HG02798 (cell line): Measurements from ENCODE around the gene MFGE8.
"Not testable (repeated sequence)": the region's sequence is repeated elsewhere in the genome, so short reads cannot be mapped to it uniquely, and the experiment has no call there.

Source experiments
- ATAC-seq: cut with Tn5 transposase; IDR thresholded peaks from one replicate; pipeline ENCODE4 v1.9.1; 2021; ENCODE audit warnings: mild to moderate bottlenecking; ENCODE audit not compliant: unreplicated experiment, poor library complexity

The MFGE8 gene

GRCh38 chr15:88913017-88913849 lies at the start of gene MFGE8:
MFGE8 (minus strand) TSS chr15:88913379; CDS start chr15:88913319, 60 bp downstream.
- peak; percentile 84 for ATAC-seq

- ATAC-seq = no peak
Observed at GRCh38 chr15:88959445-88959844, 46.3 kb upstream of the MFGE8 start.

- ATAC-seq = no peak
Observed at GRCh38 chr15:88956906-88957305, 43.7 kb upstream of the MFGE8 start.

GRCh38 chr15:88956263-88956662 lies 43.1 kb upstream of the MFGE8 start:
- ATAC-seq = no peak

- ATAC-seq = no peak
Observed at GRCh38 chr15:88954431-88955277, 41.5 kb upstream of the MFGE8 start.

GRCh38 chr15:88950600-88951160 lies 37.5 kb upstream of the MFGE8 start:
- no peak for ATAC-seq

- ATAC-seq = peak; percentile 68
Observed at GRCh38 chr15:88949734-88950400, 36.7 kb upstream of the MFGE8 start.

GRCh38 chr15:88940110-88940675 lies 27.0 kb upstream of the MFGE8 start:
- no peak for ATAC-seq

GRCh38 chr15:88939486-88939806 lies 26.3 kb upstream of the MFGE8 start:
- no peak for ATAC-seq

GRCh38 chr15:88938802-88939485 lies 25.8 kb upstream of the MFGE8 start:
- no peak for ATAC-seq

- not testable (repeated sequence) for ATAC-seq
Observed at GRCh38 chr15:88934449-88934848, 21.3 kb upstream of the MFGE8 start.

- no peak for ATAC-seq
Observed at GRCh38 chr15:88932875-88933330, 19.7 kb upstream of the MFGE8 start.

GRCh38 chr15:88932271-88932874 lies 19.2 kb upstream of the MFGE8 start:
- ATAC-seq = no peak

- no peak for ATAC-seq
Observed at GRCh38 chr15:88930579-88930978, 17.4 kb upstream of the MFGE8 start.

GRCh38 chr15:88929358-88930098 lies 16.3 kb upstream of the MFGE8 start:
- ATAC-seq = not testable (repeated sequence)

GRCh38 chr15:88928192-88928591 lies 15.0 kb upstream of the MFGE8 start:
- not testable (repeated sequence) for ATAC-seq

GRCh38 chr15:88925648-88926047 lies 12.5 kb upstream of the MFGE8 start:
- ATAC-seq = not testable (repeated sequence)

- peak; percentile 82 for ATAC-seq
Observed at GRCh38 chr15:88920892-88921435, 7.8 kb upstream of the MFGE8 start.
